C4-2B (cell line): ENCODE data around the gene IFIT1.

Experiments used
- CTCF ChIP-seq: fragments of 450-650 bp; conservative IDR thresholded peaks from 2 replicates; pipeline ENCODE4 v1.5.1; 2017; ENCODE audit warnings: mild to moderate bottlenecking
- ZFX ChIP-seq: fragments of 450-650 bp; IDR thresholded peaks from 2 replicates; pipeline ENCODE4 v1.6.1; 2017

GRCh38 chr10:89431977-89432376, 39.6 kb downstream of the IFIT1 start:
- TF ChIP-seq CTCF (no peak), ZFX (no peak)
